ENCODE data around the gene DNAJB6. TPM values are rescaled to one million over a fixed set of nuclear protein-coding genes. Genes with fewer than 3 reads are reported as not detected.

DNAJB6 gene
- polyA plus RNA-seq (2011; rRNA removed) (138 and 188 TPM in 2 replicates), polyA minus RNA-seq (2011; rRNA and poly(A)+ RNA removed) (36.8 and 57.4 TPM in 2 replicates)

- no peak for TF ChIP-seq CTCF (IDR thresholded peaks at IDR 0.05; ENCODE audit: low read depth, low read length)
- peak; percentile 78 for DNase-seq (ENCODE audit: low read depth, low spot score)
- Histone ChIP-seq H3K4me3 (ENCODE audit: low read depth, low read length) (peak within 1 kb of the TSS; percentile 81), H3K27me3 (ENCODE audit: control insufficient read depth, insufficient read depth, low read length) (no peaks in the 10 kb centered on the region), H3K27ac (ENCODE audit: low read depth, low read length) (peak within 1 kb of the TSS; percentile 95), H3K9me3 (ENCODE audit: control insufficient read depth, insufficient read depth, low read length) (no peaks in the 10 kb centered on the region)
- ChIA-PET CTCF (interaction anchor here (1.1 kb wide), 1 partner anchor 367 kb away, joined by 3 read pairs; no protein-coding TSS in a partner anchor), POLR2A (interaction anchor here (1.3 to 1.5 kb wide), 2 partner anchors 10 to 27 kb away, joined by 7 read pairs; no protein-coding TSS in a partner anchor)
These were observed at the start of gene DNAJB6 for GRCh38 chr7:157336383-157337315. TSS of gene DNAJB6 (plus strand) at chr7:157337004. CDS start at chr7:157358573, 21,569 bp downstream.

- Histone ChIP-seq H3K4me3 (ENCODE audit: low read depth, low read length) (no peak overlapping the region), H3K27me3 (ENCODE audit: control insufficient read depth, insufficient read depth, low read length) (no peaks in the 10 kb centered on the region), H3K27ac (ENCODE audit: low read depth, low read length) (no peak overlapping the region), H3K9me3 (ENCODE audit: control insufficient read depth, insufficient read depth, low read length) (peaks cover 12% of the 10 kb centered on the region)
- DNase-seq (ENCODE audit: low read depth, low spot score), result no peak
- POLR2A ChIA-PET, result no interaction called here
- no peak for TF ChIP-seq CTCF (IDR thresholded peaks at IDR 0.05; ENCODE audit: low read depth, low read length)
- CTCF ChIA-PET, result no interaction called here
These were observed 45.3 kb upstream of the DNAJB6 start for GRCh38 chr7:157291404-157292080.

- Histone ChIP-seq H3K27me3 (ENCODE audit: control insufficient read depth, insufficient read depth, low read length) (no peaks in the 10 kb centered on the region), H3K4me3 (ENCODE audit: low read depth, low read length) (no peak overlapping the region), H3K27ac (ENCODE audit: low read depth, low read length) (no peak overlapping the region), H3K9me3 (ENCODE audit: control insufficient read depth, insufficient read depth, low read length) (peaks cover 12% of the 10 kb centered on the region)
- ChIA-PET POLR2A (no interaction called here), CTCF (no interaction called here)
- TF ChIP-seq CTCF (IDR thresholded peaks at IDR 0.05; ENCODE audit: low read depth, low read length), result no peak
- no peak for DNase-seq (ENCODE audit: low read depth, low spot score)
These were observed 44.5 kb upstream of the DNAJB6 start for GRCh38 chr7:157292258-157292657.

GRCh38 chr7:157292770-157293412 is 43.9 kb upstream of the DNAJB6 start:
- POLR2A ChIA-PET, result no interaction called here
- no peak for TF ChIP-seq CTCF (IDR thresholded peaks at IDR 0.05; ENCODE audit: low read depth, low read length)

More at GRCh38 chr7:157292770-157293412, 43.9 kb upstream of the DNAJB6 start:
- no peak overlapping the region for H3K27ac ChIP-seq (ENCODE audit: low read depth, low read length)
- peaks cover 12% of the 10 kb centered on the region for H3K9me3 ChIP-seq (ENCODE audit: control insufficient read depth, insufficient read depth, low read length)
- H3K27me3 ChIP-seq (ENCODE audit: control insufficient read depth, insufficient read depth, low read length), result no peaks in the 10 kb centered on the region
- no peak overlapping the region for H3K4me3 ChIP-seq (ENCODE audit: low read depth, low read length)
- no peak for DNase-seq (ENCODE audit: low read depth, low spot score)
- CTCF ChIA-PET, result no interaction called here
